Fibroblast of lung (primary cell): ENCODE results near the gene TPD52L1. TPM values are rescaled to one million over a fixed set of nuclear protein-coding genes. Genes with fewer than 3 reads are reported as not detected.

ENCODE experiments used
- DNase-seq, 2 donors: peaks; one replicate each; pipeline versions ENCODE4 v3.0.0 to v3.0.0-alpha.2; 2010; ENCODE audit warnings: low read depth in 2 of 2
- H2AFZ ChIP-seq: 2 replicates; pipeline ENCODE4 v1.5.1; 2012; ENCODE audit warnings: low read length, control low read depth, inconsistent platforms
- H3K27ac ChIP-seq: 2 replicates; pipeline ENCODE4 v1.5.1; 2011; ENCODE audit warnings: low read length, control low read depth; ENCODE audit not compliant: insufficient read depth
- H3K27me3 ChIP-seq: 2 replicates; pipeline ENCODE4 v1.5.1; 2011; ENCODE audit warnings: mild to moderate bottlenecking, low read length; ENCODE audit not compliant: control insufficient read depth, insufficient read depth
- H3K36me3 ChIP-seq: 2 replicates; pipeline ENCODE4 v1.5.1; 2011; ENCODE audit warnings: low read length; ENCODE audit not compliant: control insufficient read depth, insufficient read depth
- H3K4me1 ChIP-seq: 2 replicates; pipeline ENCODE4 v1.5.1; 2011; ENCODE audit warnings: low read length; ENCODE audit not compliant: control insufficient read depth, insufficient read depth; ENCODE audit errors: extremely low read depth
- H3K4me2 ChIP-seq: 2 replicates; pipeline ENCODE4 v1.5.1; 2011; ENCODE audit warnings: low read length, control low read depth; ENCODE audit not compliant: insufficient read depth; ENCODE audit errors: extremely low read depth
- H3K4me3 ChIP-seq, 4 experiments: fragments of 200-600 bp in 1 of 4; sonication (generic) in 1 of 4; replicated peaks in 1 of 4; 2 replicates each; pipeline ENCODE4 v1.5.1; 2011 to 2016; ENCODE audit warnings: low read length in 4 of 4, low read depth in 3 of 4, mild to moderate bottlenecking in 3 of 4, control low read depth in 2 of 4, inconsistent platforms in 1 of 4, mixed read lengths in 1 of 4; ENCODE audit not compliant: insufficient read depth in 1 of 4; ENCODE audit errors: control extremely low read depth in 1 of 4
- H3K79me2 ChIP-seq: 2 replicates; pipeline ENCODE4 v1.5.1; 2012; ENCODE audit warnings: mild to moderate bottlenecking, low read length, inconsistent platforms; ENCODE audit not compliant: control insufficient read depth, insufficient read depth
- H3K9ac ChIP-seq: 2 replicates; pipeline ENCODE4 v1.5.1; 2011; ENCODE audit warnings: mild to moderate bottlenecking, low read length, control low read depth; ENCODE audit not compliant: insufficient read depth
- H3K9me3 ChIP-seq: 2 replicates; pipeline ENCODE4 v1.5.1; 2012; ENCODE audit warnings: low read depth, low read length; ENCODE audit not compliant: control insufficient read depth, insufficient read depth
- H4K20me1 ChIP-seq: 2 replicates; pipeline ENCODE4 v1.5.1; 2011; ENCODE audit warnings: low read length; ENCODE audit not compliant: control insufficient read depth, insufficient read depth; ENCODE audit errors: extremely low read depth
- EZH2 ChIP-seq: IDR thresholded peaks from 2 replicates; pipeline ENCODE4 v1.5.1; 2012; ENCODE audit warnings: low read length, control low read depth, mild to moderate bottlenecking; ENCODE audit errors: missing control alignments
- polyA plus RNA-seq, 2 donors: library from polyadenylated mRNA; depleted of rRNA in 1 of 2; stranded (reverse) in 1 of 2; unstranded in 1 of 2; fragments of >200 nt; gene quantifications; 2 replicates each; pipeline ENCODE4 v1.2.1, GENCODE V29; 2011 to 2012; ENCODE audit warnings: missing spikeins in 1 of 2
- total RNA-seq: library from RNA; depleted of rRNA; stranded (reverse); fragments of >200 nt; gene quantifications from 2 replicates; pipeline ENCODE4 v1.2.1, GENCODE V29; 2014
- TF ChIP-seq, protein P1 (sequence below), 2 donors: IDR thresholded peaks in 1 of 2; conservative IDR thresholded peaks in 1 of 2; 1 replicate in 1 of 2; 2 replicates in 1 of 2; pipeline ENCODE4 v1.5.1; 2011 to 2012; ENCODE audit warnings: low read length in 2 of 2, control low read depth in 1 of 2, inconsistent platforms in 1 of 2, low read depth in 1 of 2, mild to moderate bottlenecking in 1 of 2

Gene TPD52L1
- total and polyA plus RNA-seq, 2 donors (not counting 1 experiment from before 2014, with no cell fraction given): 41.0 to 75.9 TPM

DNA sequence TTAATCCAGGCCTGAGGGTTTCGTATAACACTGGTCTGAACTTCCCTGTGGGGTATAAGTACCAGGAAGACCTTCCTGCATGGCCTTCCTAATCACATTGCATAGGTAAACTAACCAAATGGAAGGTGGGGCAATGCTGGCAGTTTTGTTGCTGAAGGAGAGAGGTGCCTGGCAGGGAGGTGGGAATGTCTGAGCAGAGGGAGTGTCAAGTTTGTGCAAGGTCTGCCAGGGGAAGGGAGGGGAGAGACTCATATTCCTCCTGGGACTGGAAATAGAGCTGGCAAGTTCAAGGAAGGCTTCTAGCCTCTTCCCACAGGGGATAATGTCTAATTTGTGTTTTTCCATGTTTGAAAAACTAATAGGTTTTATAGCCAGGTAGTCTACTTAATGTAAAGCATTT, 77.6 kb downstream of the TPD52L1 start:
- DNase-seq: no peak
- Histone ChIP-seq H3K9ac (no peak overlapping the region), H2AFZ (no peak overlapping the region), H3K4me2 (no peak overlapping the region), H3K4me1 (peaks cover 3% of the 10 kb centered on the region), H3K27me3 (no peaks in the 10 kb centered on the region), H3K27ac (no peak overlapping the region), H3K79me2 (no peaks in the 10 kb centered on the region), H3K36me3 (no peaks in the 10 kb centered on the region), H3K9me3 (no peaks in the 10 kb centered on the region), H4K20me1 (no peaks in the 10 kb centered on the region), H3K4me3 (no peak overlapping the region)
- TF ChIP-seq, protein P1, sequence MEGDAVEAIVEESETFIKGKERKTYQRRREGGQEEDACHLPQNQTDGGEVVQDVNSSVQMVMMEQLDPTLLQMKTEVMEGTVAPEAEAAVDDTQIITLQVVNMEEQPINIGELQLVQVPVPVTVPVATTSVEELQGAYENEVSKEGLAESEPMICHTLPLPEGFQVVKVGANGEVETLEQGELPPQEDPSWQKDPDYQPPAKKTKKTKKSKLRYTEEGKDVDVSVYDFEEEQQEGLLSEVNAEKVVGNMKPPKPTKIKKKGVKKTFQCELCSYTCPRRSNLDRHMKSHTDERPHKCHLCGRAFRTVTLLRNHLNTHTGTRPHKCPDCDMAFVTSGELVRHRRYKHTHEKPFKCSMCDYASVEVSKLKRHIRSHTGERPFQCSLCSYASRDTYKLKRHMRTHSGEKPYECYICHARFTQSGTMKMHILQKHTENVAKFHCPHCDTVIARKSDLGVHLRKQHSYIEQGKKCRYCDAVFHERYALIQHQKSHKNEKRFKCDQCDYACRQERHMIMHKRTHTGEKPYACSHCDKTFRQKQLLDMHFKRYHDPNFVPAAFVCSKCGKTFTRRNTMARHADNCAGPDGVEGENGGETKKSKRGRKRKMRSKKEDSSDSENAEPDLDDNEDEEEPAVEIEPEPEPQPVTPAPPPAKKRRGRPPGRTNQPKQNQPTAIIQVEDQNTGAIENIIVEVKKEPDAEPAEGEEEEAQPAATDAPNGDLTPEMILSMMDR (conservative IDR thresholded peaks at IDR 0.05 in 1 of 2, IDR thresholded peaks at IDR 0.05 in 1 of 2; ENCODE audit: low read depth in 1 of 2, low read length in 2 of 2): no peak
- TF ChIP-seq EZH2: no peak

DNA sequence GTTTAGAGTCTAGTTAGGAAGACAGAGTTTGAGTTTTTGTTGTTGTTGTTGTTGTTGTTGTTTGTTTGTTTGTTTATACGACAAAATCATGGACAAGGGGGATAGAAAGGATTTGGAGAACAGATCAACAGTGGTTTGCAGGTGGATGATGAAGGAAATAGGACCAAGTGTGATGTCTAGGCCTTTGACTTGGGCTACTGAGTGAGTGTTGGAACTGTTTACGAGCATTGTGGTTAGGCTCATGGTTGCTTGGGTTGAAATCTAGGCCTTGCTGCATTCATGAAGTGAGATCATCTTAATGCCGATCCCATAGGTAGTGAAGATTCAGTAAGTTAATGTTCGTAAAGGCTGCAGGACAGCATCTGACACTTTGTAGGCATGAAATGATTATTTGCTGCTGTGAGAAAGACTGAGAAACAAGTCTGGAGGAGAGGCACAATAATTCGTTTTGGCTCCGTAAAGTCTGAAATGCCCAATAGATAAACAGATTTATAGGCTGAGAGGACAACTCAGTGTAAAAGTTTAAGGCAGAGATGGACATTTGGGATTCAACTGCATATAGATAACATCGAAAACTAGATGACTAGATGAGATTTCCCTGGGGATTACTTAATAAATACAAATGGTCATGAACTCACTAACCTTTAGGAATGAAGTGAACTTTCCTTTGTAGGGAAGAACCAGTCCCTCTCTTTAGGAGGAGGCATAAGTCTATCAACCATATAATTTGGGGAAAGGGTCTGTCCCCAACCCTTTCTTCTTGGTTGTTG, 78.2 kb downstream of the TPD52L1 start:
- no peak for DNase-seq
- Histone ChIP-seq H3K27ac (no peak overlapping the region), H3K27me3 (no peaks in the 10 kb centered on the region), H2AFZ (no peak overlapping the region), H3K79me2 (no peaks in the 10 kb centered on the region), H3K9me3 (no peaks in the 10 kb centered on the region), H3K4me3 (no peak overlapping the region), H4K20me1 (no peaks in the 10 kb centered on the region), H3K36me3 (no peaks in the 10 kb centered on the region), H3K4me1 (peaks cover 3% of the 10 kb centered on the region), H3K9ac (no peak overlapping the region), H3K4me2 (no peak overlapping the region)
- TF ChIP-seq, protein P1 (conservative IDR thresholded peaks at IDR 0.05 in 1 of 2, IDR thresholded peaks at IDR 0.05 in 1 of 2; ENCODE audit: low read depth in 1 of 2, low read length in 2 of 2): no peak
- no peak for TF ChIP-seq EZH2

DNA sequence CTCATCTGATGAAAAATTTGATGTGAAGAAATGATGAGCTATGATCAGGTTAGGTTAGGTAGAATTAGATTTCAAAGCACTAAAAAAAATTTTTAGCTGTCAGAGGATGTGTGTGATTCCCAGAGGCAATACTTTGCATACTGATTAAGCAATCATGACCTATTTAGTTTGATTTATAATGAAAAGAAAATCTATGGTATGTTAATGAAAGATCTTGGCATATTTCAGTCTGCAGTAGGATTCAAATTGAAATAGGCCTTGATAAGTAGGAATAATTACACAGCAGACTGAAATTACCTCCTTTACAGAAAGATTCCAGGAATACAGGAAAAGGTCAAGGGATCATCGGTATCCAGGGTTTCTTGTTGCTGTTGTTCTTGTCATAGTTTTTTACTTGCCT, 78.9 kb downstream of the TPD52L1 start:
- Histone ChIP-seq H3K79me2 (no peaks in the 10 kb centered on the region), H3K4me1 (peaks cover 6% of the 10 kb centered on the region), H3K9me3 (no peaks in the 10 kb centered on the region), H3K4me3 (no peak overlapping the region), H3K27ac (no peak overlapping the region), H3K4me2 (no peak overlapping the region), H3K36me3 (no peaks in the 10 kb centered on the region), H3K27me3 (no peaks in the 10 kb centered on the region), H2AFZ (no peak overlapping the region), H4K20me1 (no peaks in the 10 kb centered on the region), H3K9ac (no peak overlapping the region)
- peak; percentile 9 to 66 for DNase-seq
- no peak for TF ChIP-seq EZH2
- TF ChIP-seq, protein P1 (conservative IDR thresholded peaks at IDR 0.05 in 1 of 2, IDR thresholded peaks at IDR 0.05 in 1 of 2; ENCODE audit: low read depth in 1 of 2, low read length in 2 of 2): no peak
